MCF 10A (cell line): ENCODE results near the gene FILIP1. TPM values are rescaled to one million over a fixed set of nuclear protein-coding genes. Genes with fewer than 3 reads are reported as not detected.

Source experiments
- BruUV-seq: library from RNA; stranded (reverse); fragments of 400-500 nt; replicated peaks from 2 replicates; lab custom pipeline; 2021; lab: Mats Ljungman, UMichigan
- CTCF ChIA-PET: fragments of 300-600 bp; sonication (Branson Sonifier 250); formaldehyde crosslinking; extraction: SDS; loops from one replicate; lab custom pipeline; 2021; ENCODE audit warnings: antibody characterized with exemption, inconsistent platforms; lab: Yijun Ruan, JAX
- POLR2A ChIA-PET: fragments of 300-600, 350-650 bp; sonication (Branson Sonifier 250); formaldehyde crosslinking; extraction: SDS; loops from one replicate; lab custom pipeline; 2020; ENCODE audit warnings: antibody characterized with exemption, inconsistent platforms; lab: Yijun Ruan, JAX
- DNase-seq: peaks from one replicate; pipeline ENCODE4 v3.0.0-alpha.2; 2018; ENCODE audit not compliant: unreplicated experiment
- H3K27ac Mint-ChIP-seq: one replicate; pipeline ENCODE4 v1.8.0; 2022; ENCODE audit warnings: mild to moderate bottlenecking, low read depth, mixed read lengths; ENCODE audit not compliant: unreplicated experiment
- H3K27me3 Mint-ChIP-seq: one replicate; pipeline ENCODE4 v1.8.0; 2022; ENCODE audit warnings: mixed read lengths; ENCODE audit not compliant: insufficient read depth, unreplicated experiment
- H3K36me3 Mint-ChIP-seq: one replicate; pipeline ENCODE4 v1.8.0; 2022; ENCODE audit warnings: mild to moderate bottlenecking, moderate library complexity, mixed read lengths; ENCODE audit not compliant: insufficient read depth, unreplicated experiment
- H3K4me1 Mint-ChIP-seq: one replicate; pipeline ENCODE4 v1.8.0; 2022; ENCODE audit warnings: mixed read lengths; ENCODE audit not compliant: insufficient read depth, unreplicated experiment
- H3K4me3 Mint-ChIP-seq: one replicate; pipeline ENCODE4 v1.8.0; 2022; ENCODE audit warnings: mild to moderate bottlenecking, moderate library complexity, mixed read lengths; ENCODE audit not compliant: unreplicated experiment
- H3K9me3 Mint-ChIP-seq: one replicate; pipeline ENCODE4 v1.8.0; 2022; ENCODE audit warnings: mixed read lengths; ENCODE audit not compliant: unreplicated experiment
- CTCF ChIP-seq: fragments of 200-600 bp; IDR thresholded peaks from one replicate; pipeline ENCODE4 v1.8.0; 2022; ENCODE audit warnings: antibody characterized with exemption, mild to moderate bottlenecking; ENCODE audit not compliant: unreplicated experiment
- intact Hi-C: fragments of 100-400 bp; cut with micrococcal nuclease; formaldehyde crosslinking; loops from 2 replicates; pipeline ENCODE4 v1.14.1; 2022
- total RNA-seq: library from RNA; stranded (reverse); gene quantifications from 2 replicates; pipeline ENCODE4 v1.2.3, GENCODE V29; 2022

FILIP1 gene
- total RNA-seq, 1 experiment from 2014 or later, result 0.14 TPM

GRCh38 chr6:75296811-75297779 is 196.5 kb downstream of the FILIP1 start:
- H3K4me1 Mint-ChIP-seq, result no peaks in the 10 kb centered on the region
- H3K27ac Mint-ChIP-seq, result no peak overlapping the region
- H3K4me3 Mint-ChIP-seq, result no peak overlapping the region
- peak; percentile 56 for TF ChIP-seq CTCF
- H3K36me3 Mint-ChIP-seq, result no peaks in the 10 kb centered on the region
- intact Hi-C loops, result loop anchor here (1.0 kb wide), 3 partner anchors 31 to 229 kb away; no protein-coding TSS in a partner anchor
- H3K9me3 Mint-ChIP-seq, result no peaks in the 10 kb centered on the region
- ChIA-PET CTCF (interaction anchor here (0.6 to 4.2 kb wide), 20 partner anchors 8 to 262 kb away, joined by 3 to 18 read pairs (median 4); no protein-coding TSS in a partner anchor), POLR2A (interaction anchor here (0.7 to 1.2 kb wide), 5 partner anchors 12 to 230 kb away, joined by 3 to 16 read pairs (median 4); partner anchors contain the start of gene TMEM30A)
- BruUV-seq, result no TSS peak
- H3K27me3 Mint-ChIP-seq, result no peaks in the 10 kb centered on the region
- DNase-seq, result peak; percentile 72

DNA sequence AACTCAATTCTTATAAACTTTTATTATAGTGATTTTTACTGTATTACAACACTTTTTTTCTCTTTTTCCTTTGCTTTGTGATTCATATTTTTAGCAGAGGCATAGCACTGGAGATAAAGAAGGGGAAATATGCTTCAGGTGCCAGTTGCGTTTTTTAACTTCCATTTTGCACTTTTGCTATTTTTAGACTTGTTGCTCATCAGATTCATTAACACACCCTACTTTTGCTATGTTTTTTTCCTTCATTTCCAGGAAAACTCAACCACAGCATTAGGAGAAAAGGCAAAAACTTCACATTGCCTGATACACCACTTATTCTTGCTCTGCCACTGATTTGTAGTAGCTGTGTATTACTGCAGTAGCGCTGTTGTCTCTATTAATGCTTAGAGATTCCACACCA is 201.0 kb downstream of the FILIP1 start:
- POLR2A ChIA-PET, result no interaction called here

GRCh38 chr6:75291744-75292143 is 201.9 kb downstream of the FILIP1 start:
- intact Hi-C loops, result no loop called here
- Mint-ChIP-seq H3K27ac (no peak overlapping the region), H3K4me3 (no peak overlapping the region), H3K9me3 (no peaks in the 10 kb centered on the region), H3K27me3 (no peaks in the 10 kb centered on the region), H3K36me3 (no peaks in the 10 kb centered on the region), H3K4me1 (peaks cover 8% of the 10 kb centered on the region)
- POLR2A ChIA-PET, result interaction anchor here (1.0 kb wide), 1 partner anchor 12 kb away, joined by 3 read pairs; no protein-coding TSS in a partner anchor
- no peak for DNase-seq
- no TSS peak for BruUV-seq
- CTCF ChIA-PET, result interaction anchor here (0.6 kb wide), 1 partner anchor 264 kb away, joined by 3 read pairs; no protein-coding TSS in a partner anchor
- TF ChIP-seq CTCF, result no peak

More for the DNA sequence above, 201.0 kb downstream of the FILIP1 start:
- CTCF ChIA-PET, result interaction anchor here (0.6 kb wide), 2 partner anchors 48 to 1209 kb away, joined by 3 read pairs; no protein-coding TSS in a partner anchor
- intact Hi-C loops, result no loop called here
- no TSS peak for BruUV-seq
- H3K4me3 Mint-ChIP-seq, result no peak overlapping the region
- H3K4me1 Mint-ChIP-seq, result peaks cover under 1% of the 10 kb centered on the region
- TF ChIP-seq CTCF, result no peak
- H3K27me3 Mint-ChIP-seq, result no peaks in the 10 kb centered on the region
- no peak overlapping the region for H3K27ac Mint-ChIP-seq
- no peaks in the 10 kb centered on the region for H3K36me3 Mint-ChIP-seq
- no peaks in the 10 kb centered on the region for H3K9me3 Mint-ChIP-seq
- no peak for DNase-seq

- CTCF ChIA-PET, result no interaction called here
- Mint-ChIP-seq H3K27ac (peak overlapping the region; percentile 59), H3K36me3 (no peaks in the 10 kb centered on the region), H3K27me3 (no peaks in the 10 kb centered on the region), H3K9me3 (no peaks in the 10 kb centered on the region), H3K4me1 (peaks cover 11% of the 10 kb centered on the region), H3K4me3 (no peak overlapping the region)
- DNase-seq, result no peak
- intact Hi-C loops, result no loop called here
- TF ChIP-seq CTCF, result no peak
- POLR2A ChIA-PET, result interaction anchor here (1.0 kb wide), 1 partner anchor 12 kb away, joined by 3 read pairs; no protein-coding TSS in a partner anchor
- no TSS peak for BruUV-seq
These were observed 202.3 kb downstream of the FILIP1 start for GRCh38 chr6:75291331-75291730.
